SK-N-MC (cell line): ENCODE measurements around the gene ORAI2.
"Not testable (repeated sequence)": the region's sequence is repeated elsewhere in the genome, so short reads cannot be mapped to it uniquely, and the experiment has no call there.

Source experiments
- EZH2 ChIP-seq: fragments of 200-600 bp; sonication (generic); IDR thresholded peaks from one replicate; pipeline ENCODE4 v1.6.1; 2017; ENCODE audit warnings: antibody characterized with exemption
- FOXP2 ChIP-seq: optimal IDR thresholded peaks from 2 replicates; pipeline ENCODE3; 2011; ENCODE audit warnings: mild to moderate bottlenecking, moderate library complexity; ENCODE audit not compliant: insufficient read depth; ENCODE audit errors: extremely low read length, control extremely low read depth

DNA sequence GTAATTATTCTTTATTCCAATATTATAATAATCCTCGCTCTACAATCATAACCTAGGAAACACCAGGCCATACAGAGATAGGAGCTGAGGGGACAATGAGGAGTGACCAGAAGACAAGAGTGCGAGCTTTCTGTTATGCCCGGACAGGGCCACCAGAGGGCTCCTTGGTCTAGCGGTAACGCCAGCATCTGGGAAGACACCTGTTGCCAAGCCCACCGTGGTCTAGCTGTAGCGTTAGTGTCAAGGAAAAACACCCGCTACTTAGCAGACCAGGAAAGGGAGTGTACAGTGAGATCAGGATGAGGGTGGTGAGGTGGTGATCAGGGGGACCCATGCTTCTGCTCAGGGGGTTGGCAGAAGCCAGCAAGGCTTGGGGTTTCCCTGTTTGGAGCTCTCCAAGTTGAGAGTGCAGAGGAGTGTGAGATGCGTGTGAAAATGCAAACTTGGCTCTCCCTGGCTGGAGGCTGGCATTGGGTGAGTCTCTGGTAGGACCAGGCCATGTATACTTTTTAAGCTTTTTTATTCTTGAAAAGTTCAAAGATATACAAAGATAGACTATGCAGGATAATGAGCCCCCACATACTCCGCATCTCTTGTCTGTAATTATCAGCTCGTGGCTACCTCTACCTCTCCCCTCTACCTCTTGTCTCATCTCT lies 46.7 kb downstream of the ORAI2 start:
- TF ChIP-seq EZH2, FOXP2: not testable (repeated sequence)
